Suprapubic skin (tissue), 4 donors: ENCODE data around the gene CAPZB.

ENCODE experiments used
- EP300 ChIP-seq: sonication (generic); formaldehyde crosslinking; IDR thresholded peaks from one replicate; pipeline ENCODE4 v1.6.1; 2017; ENCODE audit warnings: antibody characterized with exemption
- POLR2A ChIP-seq, 2 donors: fragments of 450-650 bp; IDR thresholded peaks; one replicate each; pipeline ENCODE4 v1.6.1; 2017; ENCODE audit warnings: antibody characterized with exemption in 2 of 2, mild to moderate bottlenecking in 2 of 2, moderate library complexity in 2 of 2
- POLR2AphosphoS5 ChIP-seq, 3 donors: sonication (generic); formaldehyde crosslinking; IDR thresholded peaks; one replicate each; pipeline ENCODE4 v1.6.1; 2017; ENCODE audit warnings: antibody characterized with exemption in 3 of 3
- TF ChIP-seq, protein P1 (sequence below), 2 donors: fragments of 200-600 bp in 1 of 2; fragments of 450-650 bp in 1 of 2; sonication (generic) in 1 of 2; IDR thresholded peaks; one replicate each; pipeline ENCODE4 v1.5.1; 2016 to 2019; ENCODE audit warnings: antibody characterized with exemption in 2 of 2, mild to moderate bottlenecking in 1 of 2, moderate library complexity in 1 of 2

DNA sequence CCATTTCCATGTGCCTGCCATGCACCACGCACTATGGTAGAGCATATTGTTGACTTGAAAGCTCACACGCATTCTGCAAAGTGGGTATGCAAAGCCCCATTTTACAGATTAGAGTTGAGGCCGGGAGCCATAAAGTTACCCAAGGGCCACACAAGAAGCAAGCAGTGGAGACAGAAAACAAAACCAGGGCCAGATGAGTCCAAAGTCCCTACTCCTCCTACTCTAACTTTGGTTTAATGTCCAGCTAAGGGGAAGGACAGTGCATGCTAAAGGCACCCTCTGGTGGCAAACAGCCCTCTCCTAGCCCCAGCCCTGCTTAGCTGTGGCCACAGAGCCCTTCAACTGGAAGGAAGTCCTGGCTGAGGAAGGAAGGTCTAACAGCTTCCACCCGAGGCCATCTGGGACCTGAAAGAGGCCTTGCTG lies 98.3 kb downstream of the CAPZB start:
- TF ChIP-seq POLR2A (IDR thresholded peaks at IDR 0.05) (no peak), POLR2AphosphoS5 (IDR thresholded peaks at IDR 0.05) (no peak), EP300 (no peak)
- TF ChIP-seq, protein P1, sequence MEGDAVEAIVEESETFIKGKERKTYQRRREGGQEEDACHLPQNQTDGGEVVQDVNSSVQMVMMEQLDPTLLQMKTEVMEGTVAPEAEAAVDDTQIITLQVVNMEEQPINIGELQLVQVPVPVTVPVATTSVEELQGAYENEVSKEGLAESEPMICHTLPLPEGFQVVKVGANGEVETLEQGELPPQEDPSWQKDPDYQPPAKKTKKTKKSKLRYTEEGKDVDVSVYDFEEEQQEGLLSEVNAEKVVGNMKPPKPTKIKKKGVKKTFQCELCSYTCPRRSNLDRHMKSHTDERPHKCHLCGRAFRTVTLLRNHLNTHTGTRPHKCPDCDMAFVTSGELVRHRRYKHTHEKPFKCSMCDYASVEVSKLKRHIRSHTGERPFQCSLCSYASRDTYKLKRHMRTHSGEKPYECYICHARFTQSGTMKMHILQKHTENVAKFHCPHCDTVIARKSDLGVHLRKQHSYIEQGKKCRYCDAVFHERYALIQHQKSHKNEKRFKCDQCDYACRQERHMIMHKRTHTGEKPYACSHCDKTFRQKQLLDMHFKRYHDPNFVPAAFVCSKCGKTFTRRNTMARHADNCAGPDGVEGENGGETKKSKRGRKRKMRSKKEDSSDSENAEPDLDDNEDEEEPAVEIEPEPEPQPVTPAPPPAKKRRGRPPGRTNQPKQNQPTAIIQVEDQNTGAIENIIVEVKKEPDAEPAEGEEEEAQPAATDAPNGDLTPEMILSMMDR (IDR thresholded peaks at IDR 0.05), result no peak
